Dedifferentiated amniotic fluid mesenchymal stem cell (primary cell): ENCODE data around the gene CACNA1F.

ENCODE experiments used
- DNase-seq: peaks from one replicate; pipeline ENCODE4 v3.0.0-alpha.2; 2016; ENCODE audit errors: extremely low spot score

The CACNA1F gene

DNA sequence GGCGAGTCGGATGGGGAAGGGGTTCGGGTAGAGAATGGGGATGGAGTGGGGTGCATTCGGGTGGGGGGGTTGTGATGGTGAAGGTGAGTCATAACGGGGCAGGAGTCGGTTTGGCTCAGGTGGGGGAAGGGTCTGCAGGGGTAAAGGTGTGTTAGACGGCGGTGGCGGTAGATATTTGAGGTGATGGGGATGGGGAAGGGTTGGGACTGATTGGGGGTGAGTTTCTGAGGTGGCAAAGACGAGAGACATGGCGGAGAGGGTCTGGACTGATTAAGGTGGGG lies 33.9 kb downstream of the CACNA1F start:
- no peak for DNase-seq

GRCh38 chrX:49198540-49199314 lies 34.4 kb downstream of the CACNA1F start:
- DNase-seq, result no peak

GRCh38 chrX:49197543-49198087 lies 35.5 kb downstream of the CACNA1F start:
- DNase-seq, result no peak

GRCh38 chrX:49193542-49193964 lies 39.6 kb downstream of the CACNA1F start:
- DNase-seq, result no peak

- DNase-seq, result no peak
These were observed 40.3 kb downstream of the CACNA1F start for GRCh38 chrX:49192722-49193328.

- DNase-seq, result no peak
These were observed 41.5 kb downstream of the CACNA1F start for GRCh38 chrX:49191574-49192011.

DNA sequence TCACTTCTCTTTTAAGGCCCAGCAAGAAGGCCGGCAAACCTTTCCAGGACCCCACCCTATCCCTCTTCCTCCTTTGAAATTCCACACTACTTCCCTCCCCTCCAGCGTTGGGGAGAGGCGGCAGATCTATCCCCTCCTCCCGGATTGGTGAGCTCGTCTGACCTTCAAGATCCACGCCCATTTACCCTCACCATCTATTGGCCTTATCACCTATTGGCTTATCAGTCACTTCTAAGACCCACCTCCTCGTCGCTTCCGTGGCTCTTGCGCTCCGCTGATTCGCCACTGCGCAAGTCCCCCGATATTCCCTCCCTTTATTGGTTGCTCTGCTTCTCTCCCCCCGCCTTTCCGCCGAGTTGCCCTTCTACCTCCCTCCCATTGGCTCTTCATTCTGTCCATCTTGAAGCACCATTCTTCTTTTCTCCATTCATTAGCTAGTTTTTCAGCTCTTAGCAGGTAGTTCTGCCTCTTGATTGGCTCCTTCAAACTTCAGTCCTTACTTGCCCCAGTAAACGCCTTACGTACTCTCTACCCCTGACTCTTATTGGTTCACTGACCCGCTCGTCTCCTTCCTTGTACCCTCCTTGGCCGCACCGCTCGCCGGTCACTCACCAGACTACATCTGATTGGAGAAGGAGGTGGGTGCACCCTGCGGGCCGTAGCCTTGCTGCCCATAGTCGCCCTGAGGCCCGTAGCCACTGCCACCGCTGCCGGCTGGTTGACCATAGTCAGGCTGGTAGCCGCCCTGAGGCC lies 42.1 kb downstream of the CACNA1F start:
- peak; percentile 98 for DNase-seq

GRCh38 chrX:49189606-49190005 lies 43.5 kb downstream of the CACNA1F start:
- no peak for DNase-seq

DNA sequence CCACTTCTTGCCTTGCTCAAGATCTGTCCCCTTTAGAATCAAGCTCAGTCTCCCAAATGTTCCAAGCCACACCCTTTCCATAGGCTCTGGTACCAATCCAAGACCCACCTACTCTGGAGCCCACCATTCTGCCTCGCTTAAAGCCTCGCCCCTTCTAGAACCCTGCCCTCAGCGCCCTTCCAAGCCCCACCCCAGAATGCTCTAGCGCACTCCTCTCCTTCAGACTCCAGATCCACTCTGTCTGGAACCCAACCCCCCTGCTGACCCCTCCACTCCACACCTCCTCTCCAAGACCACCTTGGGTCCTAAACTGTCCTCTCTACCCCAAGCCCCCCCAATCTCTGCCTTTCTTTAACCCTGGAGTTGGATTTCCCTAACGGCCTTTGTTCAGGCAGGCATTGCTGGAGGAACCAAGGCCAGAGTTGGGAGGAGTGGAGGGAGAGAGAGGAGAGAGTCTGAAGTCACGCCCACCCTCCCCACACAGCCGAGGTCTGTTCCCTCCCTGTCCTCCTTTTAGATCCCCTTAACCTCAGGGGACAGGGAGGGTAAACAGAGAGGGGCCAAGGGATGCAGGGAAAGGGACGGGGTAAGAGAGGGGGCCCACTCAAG lies 44.6 kb downstream of the CACNA1F start:
- DNase-seq, result no peak

GRCh38 chrX:49187526-49187925 lies 45.6 kb downstream of the CACNA1F start:
- DNase-seq, result no peak

DNA sequence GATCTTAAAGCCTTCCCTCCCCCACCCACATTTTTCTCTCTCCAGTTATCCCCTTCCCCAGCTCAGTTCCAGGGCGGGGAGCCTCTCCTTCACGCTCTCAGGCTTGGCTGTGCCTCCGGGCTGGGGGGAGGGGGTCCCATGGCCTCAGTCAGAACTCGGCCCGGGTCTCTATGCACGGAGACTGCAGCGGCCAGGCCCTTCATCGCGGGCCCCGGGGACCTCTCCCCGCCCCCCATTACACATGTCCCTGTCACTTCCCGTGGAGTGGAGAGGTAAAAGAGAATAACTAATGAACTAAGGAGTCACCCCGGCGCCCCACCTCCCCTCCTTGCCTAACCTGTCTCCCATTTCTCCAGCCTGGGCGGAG lies 46.1 kb downstream of the CACNA1F start:
- DNase-seq, result no peak

GRCh38 chrX:49186125-49187027 lies 46.8 kb downstream of the CACNA1F start, which contains the start of gene PRICKLE3:
Gene PRICKLE3 (minus strand): TSS chrX:49186373. CDS start chrX:49186297, 76 bp downstream.
- no peak for DNase-seq

GRCh38 chrX:49184294-49185281 lies 48.6 kb downstream of the CACNA1F start:
- DNase-seq, result peak; percentile 85

DNA sequence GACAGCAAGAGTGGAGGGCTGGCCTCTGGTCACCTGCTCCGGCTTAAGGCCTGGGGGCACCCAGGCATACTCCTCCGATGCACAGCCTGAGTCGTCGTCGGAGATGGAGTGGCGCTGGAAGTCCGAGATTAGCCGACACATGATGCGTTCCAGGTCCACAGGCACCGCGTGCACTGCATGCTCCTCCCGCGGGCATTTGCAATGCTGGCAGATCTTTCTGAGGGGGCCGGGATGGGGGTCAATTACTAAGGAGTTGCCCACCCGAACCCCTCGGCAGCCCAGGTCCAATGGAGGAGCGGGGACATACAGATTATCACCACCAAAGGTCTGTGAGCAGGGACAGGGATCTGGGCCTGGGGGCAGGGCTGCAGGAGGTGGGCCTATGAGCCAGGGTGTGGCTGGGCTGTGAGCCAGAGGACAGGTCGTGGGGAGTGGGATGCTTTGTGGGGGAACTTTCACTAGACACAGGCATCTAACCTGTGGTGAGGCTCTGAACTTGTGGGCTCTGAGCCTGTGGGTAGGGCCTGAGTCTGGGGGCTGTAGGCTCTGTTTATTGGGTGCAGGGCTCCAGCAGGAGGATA lies 49.3 kb downstream of the CACNA1F start:
- DNase-seq, result no peak

DNA sequence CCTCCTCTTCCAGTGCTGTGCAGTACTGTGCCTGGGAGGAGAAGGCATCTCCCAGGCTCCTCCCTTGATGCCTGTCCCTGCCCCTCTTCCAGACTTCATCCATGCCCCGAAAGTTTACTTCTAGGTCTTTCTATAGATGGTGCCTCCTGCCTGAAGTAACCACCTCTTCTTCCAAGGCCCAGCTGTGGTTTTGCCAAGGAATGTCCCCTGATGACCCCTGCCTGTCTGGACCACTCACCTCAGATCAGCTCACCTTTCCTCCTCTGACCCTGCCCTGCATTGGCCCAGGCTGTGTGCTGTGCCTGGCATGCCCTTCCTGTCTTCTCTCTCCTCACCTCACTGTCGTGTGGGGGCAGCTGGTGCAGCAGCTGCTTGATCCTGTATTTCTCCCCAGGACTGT lies 53.8 kb downstream of the CACNA1F start:
- no peak for DNase-seq

GRCh38 chrX:49178537-49178936 lies 54.6 kb downstream of the CACNA1F start:
- no peak for DNase-seq

DNA sequence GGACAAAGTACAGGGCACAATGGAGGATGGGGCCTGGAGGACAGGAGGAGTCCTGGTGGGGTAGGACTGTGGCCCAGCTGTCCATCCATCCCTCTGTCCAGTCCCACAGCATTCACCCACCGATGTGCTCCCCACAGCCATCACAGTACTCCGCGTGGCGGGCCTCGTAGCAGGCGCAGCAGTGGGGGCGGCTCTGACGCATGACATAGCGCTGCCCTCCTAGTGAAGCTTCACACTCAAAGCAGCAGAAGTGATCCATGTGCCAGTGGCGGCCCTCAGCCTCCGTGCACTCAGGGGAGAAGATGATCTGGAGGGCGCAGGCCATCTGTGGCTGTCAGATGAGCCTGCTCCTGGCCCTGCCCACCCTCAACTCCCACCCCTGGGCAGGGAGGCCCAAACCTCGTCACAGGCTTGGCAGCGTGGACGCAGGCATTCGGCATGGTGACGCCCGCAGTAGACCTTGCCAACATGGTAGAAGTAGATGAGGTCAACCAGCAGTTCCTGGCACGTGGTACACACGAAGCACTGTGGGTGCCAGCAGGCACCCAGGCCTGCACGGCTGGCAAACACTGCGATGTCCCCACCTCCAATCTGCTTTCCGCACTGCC lies 55.2 kb downstream of the CACNA1F start:
- no peak for DNase-seq

- DNase-seq, result no peak
These were observed 55.8 kb downstream of the CACNA1F start for GRCh38 chrX:49177338-49177833.
